HG03103 (cell line): ENCODE results near the gene CUL1.
"Not testable (repeated sequence)": the region's sequence is repeated elsewhere in the genome, so short reads cannot be mapped to it uniquely, and the experiment has no call there.

ENCODE experiments used
- ATAC-seq: cut with Tn5 transposase; IDR thresholded peaks from one replicate; pipeline ENCODE4 v1.9.1; 2021; ENCODE audit warnings: low read depth; ENCODE audit not compliant: unreplicated experiment

The CUL1 gene

DNA sequence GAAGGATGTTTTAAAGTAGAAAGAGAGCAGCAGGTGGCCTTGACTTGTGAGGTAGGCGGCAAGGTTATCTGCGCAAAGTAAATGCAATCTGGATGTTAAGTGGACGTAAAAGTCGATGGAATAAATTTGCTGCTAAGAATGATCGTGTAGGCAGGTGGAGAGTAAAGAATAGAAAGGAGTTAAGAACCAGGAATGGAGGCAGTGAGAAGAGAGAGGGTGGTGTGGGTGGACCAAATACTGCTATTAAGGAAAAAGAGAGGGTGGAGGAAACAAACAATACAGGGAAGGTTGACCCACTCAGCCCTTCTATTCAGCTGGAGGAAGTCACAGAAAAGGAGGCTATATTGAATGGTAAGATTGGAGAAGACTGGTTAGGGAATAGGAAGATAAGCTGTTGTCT, 1.9 kb upstream of the CUL1 start:
- ATAC-seq: no peak

DNA sequence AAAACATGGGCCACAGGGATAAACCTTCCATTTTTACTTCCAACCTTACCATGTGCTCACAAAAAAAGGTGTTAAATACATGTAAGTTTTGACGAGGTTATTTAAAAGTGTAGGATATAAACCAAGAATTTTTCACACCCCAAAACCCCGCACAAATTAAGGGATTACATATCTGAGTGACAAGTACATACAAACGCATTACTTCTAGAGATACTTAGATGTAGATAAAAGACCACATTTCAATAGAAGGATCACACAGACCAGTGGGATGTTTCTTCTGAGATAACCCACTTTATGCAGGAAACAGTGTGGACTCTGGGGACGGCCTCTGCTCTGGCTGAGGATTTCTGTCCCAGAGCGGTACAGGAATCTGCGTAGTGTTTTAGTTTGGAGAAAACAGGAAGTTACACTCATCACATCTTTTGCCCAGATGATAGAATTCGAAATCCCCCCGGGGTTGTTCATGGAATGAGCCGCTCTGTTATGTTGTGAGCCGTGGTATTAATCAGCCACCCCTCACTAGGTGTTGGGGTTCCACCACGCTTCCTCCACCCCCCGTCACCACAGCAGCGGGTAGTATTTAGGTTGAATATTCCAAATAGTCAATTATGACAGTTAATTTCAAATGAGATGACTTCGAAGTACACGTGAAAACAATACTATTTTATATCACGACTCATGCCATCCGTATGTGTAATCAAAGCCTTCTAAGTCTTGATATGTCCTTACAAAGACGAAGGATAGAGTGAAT, 1.3 kb upstream of the CUL1 start:
- ATAC-seq: no peak

DNA sequence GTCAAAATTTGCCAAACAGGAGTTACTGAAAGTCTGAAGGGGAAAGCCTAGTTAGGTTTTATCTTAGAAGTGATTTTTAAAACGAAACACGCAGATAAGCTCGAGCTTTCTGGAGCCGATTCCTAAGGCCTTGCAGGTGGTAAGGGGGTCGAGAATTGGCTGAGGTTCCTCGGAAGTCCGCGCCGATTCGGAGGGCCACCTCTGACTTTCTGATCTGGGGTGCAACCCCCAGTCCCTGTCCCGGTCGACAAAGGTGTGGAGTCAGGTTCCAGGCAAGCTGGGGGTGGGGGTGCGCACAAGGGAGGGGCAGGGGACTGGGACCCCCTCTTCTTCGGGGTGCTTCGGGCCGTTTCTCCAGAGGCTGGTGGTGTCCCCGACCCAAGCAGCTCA, 701 bp upstream of the CUL1 start:
- ATAC-seq: peak; percentile 2

DNA sequence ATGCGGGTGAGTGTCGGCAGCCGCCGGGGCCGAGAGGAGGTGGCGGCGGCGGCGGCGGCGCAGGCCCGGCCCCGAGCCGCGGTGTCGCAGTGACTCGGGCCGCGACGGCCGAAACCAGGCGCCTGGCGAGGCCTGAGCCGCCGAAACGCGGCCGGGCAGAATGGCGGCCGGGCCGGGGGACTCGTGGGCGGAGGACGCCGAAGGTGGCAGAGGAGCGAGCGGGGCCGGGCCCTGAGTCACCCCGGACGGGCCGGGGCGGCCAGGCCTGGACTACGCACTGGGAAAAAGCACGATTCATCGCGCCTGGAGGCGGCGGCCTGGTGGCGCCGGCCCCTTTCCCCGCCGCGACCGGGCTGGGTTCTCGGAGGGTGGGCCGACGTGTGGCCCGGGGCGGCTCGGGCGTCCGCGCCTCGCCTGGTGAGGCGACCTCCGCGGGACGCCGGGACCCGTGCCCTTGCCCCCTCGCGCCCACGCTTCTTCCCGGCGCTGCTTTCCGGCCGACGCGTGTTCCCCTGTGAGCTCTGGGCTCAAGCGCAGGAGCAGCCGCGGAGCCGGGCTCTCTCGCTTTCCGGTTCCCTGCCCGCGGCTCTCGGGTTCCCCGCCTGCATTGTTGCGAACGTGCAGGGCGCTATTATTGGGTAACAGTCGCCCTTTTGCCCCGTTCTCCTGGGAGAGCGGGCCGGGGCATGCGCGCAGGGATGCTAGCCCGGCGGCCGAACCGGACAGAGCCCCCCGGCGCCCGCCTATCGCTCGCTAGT, 500 bp downstream of the CUL1 start:
- ATAC-seq: peak; percentile 30

DNA sequence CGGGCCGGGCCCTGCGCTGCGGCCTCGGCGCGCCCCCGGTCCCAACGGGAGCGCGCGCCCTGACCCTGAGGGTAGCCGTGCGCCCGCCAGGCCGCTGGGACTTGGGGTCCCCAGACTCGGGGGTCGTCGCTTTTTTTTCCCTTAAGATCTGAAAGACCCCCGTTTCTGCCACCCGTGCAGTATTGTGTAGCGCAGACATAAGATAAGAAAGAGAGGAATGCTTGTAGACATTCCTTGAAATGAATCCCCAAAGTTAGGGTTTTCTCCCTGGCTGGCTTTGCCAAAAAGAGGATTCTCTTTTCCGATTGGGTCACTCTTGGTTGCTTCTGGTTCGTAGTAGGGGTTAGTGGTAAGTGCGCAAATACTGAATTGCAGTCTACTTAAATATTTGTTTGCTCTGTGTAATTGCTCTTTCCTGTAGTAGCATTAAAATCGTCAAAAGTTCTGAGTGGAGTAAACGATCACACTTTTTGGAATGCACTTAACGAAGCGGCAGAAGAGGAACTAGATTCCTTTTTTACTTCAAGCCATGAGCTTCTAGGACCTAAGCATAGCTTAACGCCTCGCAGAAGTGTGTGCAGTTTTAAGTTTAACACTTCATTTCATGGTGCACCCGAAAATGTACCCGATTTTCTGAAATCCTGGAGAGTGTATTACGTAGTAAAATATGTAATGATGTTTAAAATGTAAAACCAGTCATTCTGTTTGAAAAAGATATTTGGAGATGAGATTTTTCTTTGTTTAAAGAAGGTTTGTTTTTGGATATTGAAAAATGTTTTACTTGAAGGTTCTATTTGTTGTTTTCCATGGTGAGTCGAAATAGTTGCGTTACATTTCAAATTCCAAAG, 1.3 kb downstream of the CUL1 start:
- peak; percentile 25 for ATAC-seq

DNA sequence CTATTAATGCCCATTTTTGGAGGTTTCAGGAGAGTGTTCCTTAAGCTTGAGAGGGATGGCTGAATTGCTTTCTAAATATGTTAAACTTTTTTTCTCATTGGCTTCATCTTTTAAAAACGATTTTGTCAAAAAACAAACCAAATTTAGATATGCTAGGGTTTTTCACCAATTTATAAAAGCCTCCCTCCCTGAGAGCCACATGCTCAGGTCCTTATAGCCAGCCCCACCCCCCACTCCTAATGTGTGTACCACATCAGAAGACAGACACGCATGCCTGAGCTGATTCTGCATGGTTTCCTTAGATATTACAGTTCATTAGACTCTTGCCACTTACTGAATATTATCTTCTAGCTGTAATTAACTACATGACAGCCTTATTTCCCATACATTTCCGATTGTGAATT, 2.0 kb downstream of the CUL1 start:
- no peak for ATAC-seq

DNA sequence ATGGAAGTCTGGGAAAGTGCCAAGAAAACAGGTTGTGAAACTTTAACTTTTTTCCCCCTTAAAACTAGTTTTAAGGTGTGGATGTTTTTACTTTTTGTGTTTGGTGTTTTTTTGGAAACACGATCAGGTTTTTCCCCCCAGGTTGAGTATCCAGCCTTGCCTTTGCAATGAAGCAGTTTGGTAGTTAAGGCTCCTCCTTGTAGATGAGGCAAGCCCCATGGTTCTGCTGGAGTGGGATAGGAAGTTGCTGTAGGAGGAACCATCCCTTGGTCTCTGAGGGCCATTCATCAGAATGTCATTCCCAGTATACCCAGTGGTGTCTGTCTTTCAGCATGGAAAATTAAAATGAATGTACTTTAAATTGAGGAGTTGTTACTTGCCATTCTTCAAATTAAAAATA, 2.7 kb downstream of the CUL1 start:
- ATAC-seq: no peak

DNA sequence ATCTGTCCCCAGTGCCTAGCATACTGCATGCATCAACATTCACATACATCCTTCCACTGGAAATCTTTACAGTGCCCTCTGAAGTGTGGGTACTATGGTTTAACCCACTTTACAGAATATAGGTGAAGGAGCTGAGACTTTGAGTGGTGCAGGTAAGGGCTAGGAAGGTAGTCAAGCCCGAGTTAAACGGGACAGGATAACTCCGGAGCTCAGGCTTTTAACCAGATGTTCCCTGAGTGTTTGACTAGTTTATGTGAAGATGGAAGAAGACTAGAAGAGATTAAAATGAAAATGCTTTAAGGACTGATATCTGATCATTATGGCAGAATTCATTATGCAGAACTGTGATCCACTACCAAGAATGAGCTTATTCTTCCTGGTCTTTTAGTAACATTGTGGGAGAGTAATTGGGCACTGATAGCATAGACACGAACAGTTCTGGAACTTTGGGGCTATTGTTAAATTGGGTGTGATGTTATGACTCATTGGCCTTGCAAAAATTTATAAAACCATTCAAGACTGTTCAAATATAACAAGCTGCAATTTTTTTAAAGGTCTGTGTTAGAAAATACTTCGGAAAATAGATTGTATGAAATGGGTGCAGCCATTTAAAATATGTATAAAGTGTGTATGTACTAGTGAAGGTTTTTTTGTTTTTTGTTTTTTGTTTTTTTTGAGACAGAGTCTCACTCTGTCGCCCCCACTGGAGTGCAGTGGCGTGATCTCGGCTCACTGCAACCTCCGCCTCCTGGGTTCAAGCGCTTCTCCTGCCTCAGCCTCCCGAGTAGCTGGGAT, 4.4 kb downstream of the CUL1 start:
- no peak for ATAC-seq

DNA sequence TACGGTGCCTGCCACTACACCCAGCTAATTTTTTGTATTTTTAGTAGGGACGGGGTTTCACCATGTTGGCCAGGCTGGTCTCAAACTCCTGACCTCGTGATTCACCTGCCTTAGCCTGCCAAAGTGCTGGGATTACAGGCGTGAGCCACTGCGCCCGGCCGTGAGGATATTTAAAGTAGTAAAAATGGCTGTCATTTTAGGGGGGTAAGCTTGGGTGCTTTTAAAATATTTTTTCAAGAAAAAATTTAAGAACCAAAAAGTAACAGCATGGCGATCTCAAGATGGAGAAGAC, 4.9 kb downstream of the CUL1 start:
- ATAC-seq: not testable (repeated sequence)

DNA sequence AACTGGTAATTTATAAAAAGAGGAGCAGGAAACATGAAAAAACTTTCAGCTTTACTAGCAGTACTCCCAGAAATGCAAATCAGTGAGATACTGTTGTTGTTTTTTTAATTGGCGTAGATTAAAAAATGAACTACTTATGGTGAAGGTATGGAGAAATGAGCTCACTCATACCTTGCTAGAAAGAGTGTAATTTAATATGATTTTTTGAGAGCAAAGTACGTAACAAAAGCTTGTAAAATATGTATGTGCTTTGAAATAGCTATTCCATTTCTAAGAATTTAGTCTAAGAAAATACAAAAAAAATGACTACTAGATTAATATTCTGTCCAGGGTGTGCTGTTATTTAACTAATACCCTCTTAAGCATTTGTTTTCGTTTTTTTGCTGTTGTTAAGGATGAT, 5.5 kb downstream of the CUL1 start:
- ATAC-seq: no peak

DNA sequence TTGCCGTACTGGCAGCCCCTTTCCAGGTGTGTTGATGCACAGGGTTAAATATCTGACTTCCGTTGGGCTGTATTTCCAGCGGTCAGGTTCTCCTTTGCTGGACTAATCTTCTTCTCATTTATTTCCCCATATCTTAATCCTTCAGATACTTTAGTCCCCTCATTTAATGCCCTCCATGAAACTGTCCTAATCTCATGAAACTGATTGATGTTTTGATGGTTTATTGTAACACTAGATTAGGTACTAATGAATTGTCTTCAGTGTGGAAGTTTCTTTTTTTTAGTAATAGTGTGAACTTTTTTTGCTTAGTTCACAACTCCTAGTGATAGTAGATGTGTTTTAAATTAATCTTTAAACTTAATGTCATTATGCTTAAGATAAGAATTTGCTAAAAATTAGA, 6.3 kb downstream of the CUL1 start:
- ATAC-seq: no peak

DNA sequence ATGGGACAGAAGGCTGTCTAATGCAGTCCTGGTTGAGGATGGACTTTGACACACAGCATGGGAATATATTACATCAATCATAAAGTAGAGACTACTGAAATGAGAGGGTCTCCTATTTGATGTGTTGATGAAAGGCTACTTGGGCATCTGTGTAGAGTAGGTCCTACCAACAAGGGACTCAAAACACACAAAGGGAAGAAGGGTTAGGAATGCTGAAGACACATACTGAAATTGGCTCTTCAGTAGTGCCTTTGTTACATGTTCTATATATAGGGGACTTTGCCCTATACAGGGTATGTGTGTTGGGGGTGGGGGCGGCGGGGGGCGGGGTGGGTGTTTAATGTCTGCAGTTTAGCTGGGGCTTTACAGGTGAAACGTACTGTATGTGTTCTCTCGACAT, 7.7 kb downstream of the CUL1 start:
- ATAC-seq: no peak

DNA sequence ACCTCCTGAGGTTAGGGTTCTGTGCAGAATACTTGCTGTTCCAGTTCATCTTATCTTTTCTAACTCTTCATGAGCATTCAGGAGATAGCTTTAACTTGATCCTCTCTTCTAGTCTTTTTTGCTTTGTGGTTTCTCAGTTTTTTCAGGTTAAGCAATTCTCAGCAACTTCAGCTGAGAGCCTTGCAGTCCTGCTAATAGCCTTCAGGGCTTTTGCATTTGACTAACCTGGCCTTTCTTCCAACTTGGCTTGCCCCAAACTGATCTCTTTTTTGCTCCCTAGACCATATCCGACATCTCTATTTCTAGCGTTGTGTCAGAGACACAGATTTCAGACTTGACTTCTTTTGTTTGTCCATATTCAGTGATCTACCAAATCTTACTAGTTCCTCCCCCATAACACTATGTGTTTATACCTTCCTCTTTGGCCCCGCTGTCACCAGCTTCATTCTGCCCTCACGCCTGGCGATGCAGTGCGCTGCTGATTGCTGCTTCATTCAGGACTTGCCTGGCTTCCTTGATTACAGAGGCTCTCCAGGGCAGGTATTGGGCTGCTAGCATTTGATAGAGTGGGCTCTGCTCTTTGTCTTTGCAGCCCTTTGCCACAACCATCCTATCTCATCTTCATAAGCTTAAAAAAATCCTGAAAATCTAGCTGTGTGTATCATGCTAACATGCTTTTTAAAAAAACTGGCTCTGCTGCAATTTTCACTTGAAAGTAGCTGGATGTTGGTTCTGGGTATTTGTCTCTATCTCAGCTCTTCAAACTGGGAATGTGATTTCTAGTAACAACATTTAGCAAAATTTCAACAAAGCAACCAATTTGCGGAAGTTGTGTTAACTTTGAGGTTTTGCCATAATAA, 9.6 kb downstream of the CUL1 start:
- no peak for ATAC-seq

DNA sequence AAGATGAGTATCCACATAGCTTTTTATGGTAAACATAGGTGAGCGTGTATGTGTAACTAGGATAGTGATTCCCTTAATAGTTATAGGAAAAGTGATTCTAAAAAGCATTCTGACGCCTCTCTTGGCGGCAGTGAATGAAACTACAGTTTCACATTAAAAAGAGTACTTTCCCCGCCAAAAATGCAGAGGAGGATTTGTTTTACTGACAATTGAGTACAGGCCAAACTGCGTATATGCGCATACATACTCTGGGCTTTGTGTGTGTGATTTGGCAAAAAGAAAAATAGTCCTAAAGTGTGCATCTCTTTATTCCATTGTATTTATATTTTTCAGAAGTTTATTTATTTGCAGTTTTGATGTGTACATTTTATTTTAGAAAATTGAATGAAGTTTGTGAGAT, 10.3 kb downstream of the CUL1 start:
- no peak for ATAC-seq

DNA sequence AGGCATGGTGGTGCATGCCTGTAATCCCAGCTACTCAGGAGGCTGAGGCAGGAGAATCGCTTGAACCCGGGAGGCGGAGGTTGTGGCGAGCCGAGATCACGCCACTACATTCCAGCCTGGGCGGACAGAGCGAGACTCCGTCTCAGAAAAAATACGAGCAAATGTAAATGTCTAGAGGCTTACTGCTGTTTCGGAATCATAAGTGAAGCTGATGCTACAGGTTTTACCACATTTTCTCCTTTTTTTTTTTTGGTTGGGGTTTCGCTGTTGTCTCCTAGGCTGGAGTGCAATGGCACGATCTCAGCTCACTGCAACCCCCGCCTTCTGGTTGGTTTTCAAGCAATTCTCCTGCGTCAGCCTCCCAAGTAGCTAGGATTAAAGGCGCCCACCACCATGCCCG, 11.7 kb downstream of the CUL1 start:
- not testable (repeated sequence) for ATAC-seq

DNA sequence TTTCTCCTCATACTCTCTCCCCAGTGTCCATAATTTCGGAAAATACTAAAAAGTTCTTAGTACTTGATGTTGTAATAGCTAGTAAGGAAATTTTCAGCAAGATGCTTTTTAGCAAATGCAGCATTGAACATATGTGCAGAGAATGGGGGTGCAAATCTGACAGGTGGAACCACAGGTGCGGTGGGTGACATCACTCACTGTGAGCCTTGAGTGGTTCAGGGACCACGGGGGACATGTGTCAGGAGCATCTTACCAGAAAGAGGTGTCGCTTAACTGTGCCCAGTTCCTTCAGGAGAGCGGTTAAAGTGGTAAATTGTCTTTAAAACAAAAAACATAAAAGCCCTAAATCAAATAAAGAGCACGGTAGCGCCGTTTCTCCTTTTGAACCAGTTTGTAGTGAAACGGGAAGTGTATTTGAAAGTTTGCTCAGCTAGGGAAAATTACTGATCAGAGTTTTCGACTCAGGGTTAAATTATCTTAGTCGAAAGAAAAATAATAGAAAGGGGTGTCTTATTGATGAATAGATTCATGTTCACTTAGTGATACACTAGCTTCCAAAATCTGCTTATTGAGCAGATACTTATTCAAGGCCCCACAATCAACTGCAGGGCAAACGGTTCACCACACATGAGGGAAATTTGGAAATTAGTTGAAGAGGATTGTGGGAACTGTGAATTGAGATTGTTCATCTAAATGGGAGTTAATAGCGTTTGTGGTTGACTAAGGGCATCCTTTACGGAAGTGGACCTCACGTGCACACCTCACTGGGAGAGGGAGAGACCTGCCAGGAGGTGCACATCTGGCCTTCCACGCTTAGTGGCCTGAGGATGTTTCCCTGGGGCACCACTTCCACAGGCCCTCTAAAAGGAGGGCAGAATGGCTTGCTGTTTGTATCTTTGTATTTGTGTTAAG, 12.7 kb downstream of the CUL1 start:
- ATAC-seq: no peak

DNA sequence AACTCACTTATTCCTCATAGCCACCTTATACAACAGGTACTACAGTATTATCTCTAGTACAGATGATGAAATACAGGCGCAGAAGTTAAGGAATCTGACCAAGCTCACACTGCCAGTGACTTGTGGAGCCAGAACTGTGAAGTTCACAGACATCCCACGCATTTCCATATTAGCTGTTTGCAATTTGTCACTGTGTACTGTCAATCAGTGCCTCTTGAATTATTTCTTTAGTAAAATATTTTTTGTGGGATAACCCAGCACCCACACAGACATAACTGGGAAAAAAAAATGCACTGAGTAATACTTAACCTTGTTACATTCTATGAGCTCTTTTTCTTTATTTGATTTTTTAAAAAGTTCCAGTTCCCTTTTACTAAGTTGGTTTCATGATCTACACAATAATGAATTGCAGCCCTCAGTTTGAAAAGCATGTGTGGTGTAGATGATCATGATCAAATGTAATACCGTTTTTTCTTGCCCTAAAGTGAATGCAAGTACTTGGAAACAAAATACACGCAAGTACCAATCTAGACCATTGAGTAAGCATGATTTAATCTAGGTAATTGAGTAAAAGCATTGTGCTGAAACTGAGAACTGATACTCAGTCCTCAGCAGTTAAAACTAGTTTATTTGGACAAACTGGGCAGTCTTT, 14.1 kb downstream of the CUL1 start:
- ATAC-seq: peak; percentile 45

DNA sequence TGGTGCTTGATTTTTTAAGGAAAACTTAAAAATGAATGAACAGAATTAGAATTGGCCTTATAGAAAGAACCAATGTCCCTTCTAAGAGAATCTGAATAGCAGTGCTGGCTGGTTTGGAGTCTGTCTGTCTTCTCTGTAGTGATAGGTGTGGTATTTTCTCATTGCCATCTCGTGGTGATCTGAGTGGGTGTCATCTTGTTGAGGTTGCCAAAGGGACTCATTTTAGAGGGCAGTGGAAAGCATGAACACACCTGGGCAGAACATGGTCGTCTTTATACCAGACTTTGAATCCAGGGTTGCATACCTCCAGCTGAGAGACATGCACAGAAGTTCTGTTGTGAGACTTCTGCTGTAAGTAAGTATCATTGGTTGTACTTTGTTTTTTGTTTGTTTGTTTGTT, 15.8 kb downstream of the CUL1 start:
- ATAC-seq: no peak
